HL-60 (cell line): ENCODE data around the gene THOC6.

Experiments used
- POLR2AphosphoS5 ChIP-seq: IDR thresholded peaks from 2 replicates; pipeline ENCODE4 v1.6.1; 2012; ENCODE audit warnings: low read depth
- REST ChIP-seq: IDR thresholded peaks from 2 replicates; pipeline ENCODE4 v1.6.1; 2012; ENCODE audit warnings: low read depth; ENCODE audit not compliant: insufficient replicate concordance
- SPI1 ChIP-seq: IDR thresholded peaks from 2 replicates; pipeline ENCODE4 v1.6.1; 2012; ENCODE audit warnings: low read depth, mild to moderate bottlenecking, borderline replicate concordance
- TF ChIP-seq, protein P1 (sequence below): IDR thresholded peaks from one replicate; pipeline ENCODE4 v1.5.1; 2011; ENCODE audit warnings: low read length, control low read depth, inconsistent platforms; ENCODE audit not compliant: insufficient read depth

DNA sequence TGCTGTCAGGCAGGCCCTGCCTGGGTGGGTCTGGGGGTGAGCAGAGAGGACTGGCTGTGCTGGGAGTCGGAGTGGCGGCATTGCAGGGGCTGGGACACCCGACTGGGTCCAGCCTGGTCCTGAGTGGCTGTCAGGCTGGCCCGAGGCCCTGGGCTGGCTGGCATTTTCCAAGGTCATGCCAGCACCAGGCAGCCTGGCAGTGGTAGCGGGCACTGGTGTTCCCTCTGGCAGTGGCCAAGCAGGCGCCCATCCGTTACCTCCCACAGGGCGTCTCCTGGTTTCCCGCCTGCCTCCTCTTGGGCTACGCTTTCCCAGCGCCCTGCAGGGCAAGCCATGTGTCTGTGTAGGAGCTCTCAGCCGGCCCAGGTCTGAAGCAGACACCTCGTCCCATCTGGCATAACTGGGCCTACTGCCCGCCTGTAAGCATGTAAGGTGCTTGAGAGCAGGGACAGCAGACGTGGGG is 37.9 kb upstream of the THOC6 start:
- no peak for TF ChIP-seq POLR2AphosphoS5
- TF ChIP-seq, protein P1, sequence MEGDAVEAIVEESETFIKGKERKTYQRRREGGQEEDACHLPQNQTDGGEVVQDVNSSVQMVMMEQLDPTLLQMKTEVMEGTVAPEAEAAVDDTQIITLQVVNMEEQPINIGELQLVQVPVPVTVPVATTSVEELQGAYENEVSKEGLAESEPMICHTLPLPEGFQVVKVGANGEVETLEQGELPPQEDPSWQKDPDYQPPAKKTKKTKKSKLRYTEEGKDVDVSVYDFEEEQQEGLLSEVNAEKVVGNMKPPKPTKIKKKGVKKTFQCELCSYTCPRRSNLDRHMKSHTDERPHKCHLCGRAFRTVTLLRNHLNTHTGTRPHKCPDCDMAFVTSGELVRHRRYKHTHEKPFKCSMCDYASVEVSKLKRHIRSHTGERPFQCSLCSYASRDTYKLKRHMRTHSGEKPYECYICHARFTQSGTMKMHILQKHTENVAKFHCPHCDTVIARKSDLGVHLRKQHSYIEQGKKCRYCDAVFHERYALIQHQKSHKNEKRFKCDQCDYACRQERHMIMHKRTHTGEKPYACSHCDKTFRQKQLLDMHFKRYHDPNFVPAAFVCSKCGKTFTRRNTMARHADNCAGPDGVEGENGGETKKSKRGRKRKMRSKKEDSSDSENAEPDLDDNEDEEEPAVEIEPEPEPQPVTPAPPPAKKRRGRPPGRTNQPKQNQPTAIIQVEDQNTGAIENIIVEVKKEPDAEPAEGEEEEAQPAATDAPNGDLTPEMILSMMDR = no peak
- TF ChIP-seq REST = no peak
- no peak for TF ChIP-seq SPI1
